Type B pancreatic cell (in vitro differentiated cells): ENCODE data around the gene TMEM219. TPM values are rescaled to one million over a fixed set of nuclear protein-coding genes. Genes with fewer than 3 reads are reported as not detected.
"Not testable (repeated sequence)": the region's sequence is repeated elsewhere in the genome, so short reads cannot be mapped to it uniquely, and the experiment has no call there.

Source experiments
- DNase-seq: peaks from one replicate; pipeline ENCODE4 v3.0.0; 2021; ENCODE audit warnings: mixed read lengths; ENCODE audit not compliant: unreplicated experiment; ENCODE audit errors: extremely low spot score
- H3K27ac Mint-ChIP-seq: 2 replicates; pipeline ENCODE4 v1.8.0; 2021; ENCODE audit warnings: mild to moderate bottlenecking, mixed read lengths
- H3K27me3 Mint-ChIP-seq: 2 replicates; pipeline ENCODE4 v1.8.0; 2021; ENCODE audit warnings: mixed read lengths
- H3K36me3 Mint-ChIP-seq: 2 replicates; pipeline ENCODE4 v1.8.0; 2021; ENCODE audit warnings: mixed read lengths
- H3K4me1 Mint-ChIP-seq: one replicate; pipeline ENCODE4 v1.8.0; 2021; ENCODE audit warnings: mixed read lengths; ENCODE audit not compliant: unreplicated experiment
- H3K4me3 Mint-ChIP-seq: 2 replicates; pipeline ENCODE4 v1.8.0; 2021; ENCODE audit warnings: mild to moderate bottlenecking, mixed read lengths
- H3K9me3 Mint-ChIP-seq: 2 replicates; pipeline ENCODE4 v1.8.0; 2021; ENCODE audit warnings: mixed read lengths
- CTCF ChIP-seq: fragments of 200-600 bp; sonication (generic); conservative IDR thresholded peaks from 2 replicates; pipeline ENCODE4 v1.5.0; 2021; ENCODE audit warnings: antibody characterized with exemption, mild to moderate bottlenecking
- total RNA-seq: library from RNA; stranded (reverse); gene quantifications from 2 replicates; pipeline ENCODE4 v1.2.1, GENCODE V29; 2021; ENCODE audit warnings: low replicate concordance

TMEM219 gene
- total RNA-seq, 1 donor from 2014 or later, result 72.4 TPM

- Mint-ChIP-seq H3K27me3 (no peaks in the 10 kb centered on the region), H3K9me3 (no peaks in the 10 kb centered on the region), H3K4me1 (peaks cover 33% of the 10 kb centered on the region), H3K36me3 (no peaks in the 10 kb centered on the region), H3K4me3 (peak within 1 kb of the TSS; percentile 95), H3K27ac (peak within 1 kb of the TSS; percentile 92)
- peak; percentile 97 for DNase-seq
- TF ChIP-seq CTCF, result no peak
Observed at GRCh38 chr16:29925781-29926710, 35.8 kb upstream of the TMEM219 start, which contains the start of gene KCTD13. Gene KCTD13, minus strand, starts transcription at chr16:29926226. Its CDS starts 193 bp downstream, at chr16:29926033.

- no peak for TF ChIP-seq CTCF
- Mint-ChIP-seq H3K4me3 (peak overlapping the region; percentile 95), H3K27ac (peak overlapping the region; percentile 92), H3K36me3 (no peaks in the 10 kb centered on the region), H3K4me1 (peaks cover 33% of the 10 kb centered on the region), H3K27me3 (no peaks in the 10 kb centered on the region), H3K9me3 (no peaks in the 10 kb centered on the region)
- DNase-seq, result no peak
Observed at GRCh38 chr16:29926711-29927052, 35.2 kb upstream of the TMEM219 start.

GRCh38 chr16:29927070-29927905, 34.6 kb upstream of the TMEM219 start:
- peaks cover 33% of the 10 kb centered on the region for H3K4me1 Mint-ChIP-seq
- DNase-seq, result no peak
- no peaks in the 10 kb centered on the region for H3K36me3 Mint-ChIP-seq
- no peaks in the 10 kb centered on the region for H3K27me3 Mint-ChIP-seq
- peak overlapping the region; percentile 92 for H3K27ac Mint-ChIP-seq
- no peak for TF ChIP-seq CTCF
- H3K9me3 Mint-ChIP-seq, result no peaks in the 10 kb centered on the region
- peak overlapping the region; percentile 95 for H3K4me3 Mint-ChIP-seq

GRCh38 chr16:29931750-29932149, 30.1 kb upstream of the TMEM219 start:
- not testable (repeated sequence) for DNase-seq, H3K36me3 Mint-ChIP-seq, H3K9me3 Mint-ChIP-seq, H3K4me3 Mint-ChIP-seq, H3K27ac Mint-ChIP-seq, H3K27me3 Mint-ChIP-seq
- peaks cover 13% of the 10 kb centered on the region for H3K4me1 Mint-ChIP-seq

GRCh38 chr16:29940656-29941055, 21.2 kb upstream of the TMEM219 start:
- no peak for DNase-seq
- H3K4me3 Mint-ChIP-seq, result no peak overlapping the region

More at GRCh38 chr16:29940656-29941055, 21.2 kb upstream of the TMEM219 start:
- H3K27ac Mint-ChIP-seq, result no peak overlapping the region
- no peaks in the 10 kb centered on the region for H3K27me3 Mint-ChIP-seq
- peaks cover 19% of the 10 kb centered on the region for H3K4me1 Mint-ChIP-seq
- no peaks in the 10 kb centered on the region for H3K36me3 Mint-ChIP-seq
- TF ChIP-seq CTCF, result no peak
- H3K9me3 Mint-ChIP-seq, result no peaks in the 10 kb centered on the region
